Ovary (tissue), 3 donors: ENCODE measurements around the gene ASPA.

ENCODE experiments used
- CTCF ChIP-seq, 3 donors: fragments of 450-650 bp in 2 of 3; fragments of 200-600 bp in 1 of 3; IDR thresholded peaks; one replicate each; pipeline versions ENCODE4 v1.5.1 to v1.8.0; 2016 to 2022; ENCODE audit warnings: antibody characterized with exemption in 3 of 3, mild to moderate bottlenecking in 1 of 3
- POLR2A ChIP-seq: fragments of 450-650 bp; IDR thresholded peaks from one replicate; pipeline ENCODE4 v1.6.1; 2017; ENCODE audit warnings: antibody characterized with exemption, mild to moderate bottlenecking, moderate library complexity
- donor health status: DM: no; HTN: no; CAD: no.

GRCh38 chr17:3511852-3512504, 36.2 kb downstream of the ASPA start:
- TF ChIP-seq CTCF (IDR thresholded peaks at IDR 0.05) (no peak), POLR2A (no peak)
